ENCODE results near the gene GATM.

GATM gene

GRCh38 chr15:45393851-45394250 is 15.5 kb upstream of the GATM start:
- DNase-seq (ENCODE audit: extremely low spot score), result no peak
- POLR2A ChIA-PET, result interaction anchor here (1.0 kb wide), 1 partner anchor 8 kb away, joined by 3 read pairs; a partner anchor contains a TSS

GRCh38 chr15:45392584-45392855 is 14.2 kb upstream of the GATM start:
- no peak for TF ChIP-seq ELF4 (IDR thresholded peaks at IDR 0.05)
- no peak for TF ChIP-seq FOXM1 (IDR thresholded peaks at IDR 0.05; ENCODE audit: borderline replicate concordance)
- TF ChIP-seq NFRKB (IDR thresholded peaks at IDR 0.05), result no peak
- no peak for TF ChIP-seq SUZ12 (IDR thresholded peaks at IDR 0.05)
- no peak for TF ChIP-seq ARNT (IDR thresholded peaks at IDR 0.05)
- DNase-seq (ENCODE audit: extremely low spot score), result no peak
- CTCF ChIA-PET, result no interaction called here
- POLR2A ChIA-PET, result interaction anchor here (1.6 kb wide), 1 partner anchor 10 kb away, joined by 5 read pairs; a partner anchor contains a TSS

More at GRCh38 chr15:45393851-45394250, 15.5 kb upstream of the GATM start:
- TF ChIP-seq ZNF384 (IDR thresholded peaks at IDR 0.05) (no peak), FOXK2 (IDR thresholded peaks at IDR 0.05) (no peak), FOXA1 (IDR thresholded peaks at IDR 0.05) (no peak), FOXM1 (IDR thresholded peaks at IDR 0.05; ENCODE audit: borderline replicate concordance) (no peak), SP1 (IDR thresholded peaks at IDR 0.05) (no peak), LEF1 (IDR thresholded peaks at IDR 0.05; ENCODE audit: borderline replicate concordance) (no peak)
- CTCF ChIA-PET, result no interaction called here

GRCh38 chr15:45391746-45392583 is 13.6 kb upstream of the GATM start:
- ChIA-PET POLR2A (interaction anchor here (1.6 kb wide), 1 partner anchor 10 kb away, joined by 5 read pairs; a partner anchor contains a TSS), CTCF (no interaction called here)
- no peak for DNase-seq (ENCODE audit: extremely low spot score)
- no peak for TF ChIP-seq FOXA1 (IDR thresholded peaks at IDR 0.05)

DNA sequence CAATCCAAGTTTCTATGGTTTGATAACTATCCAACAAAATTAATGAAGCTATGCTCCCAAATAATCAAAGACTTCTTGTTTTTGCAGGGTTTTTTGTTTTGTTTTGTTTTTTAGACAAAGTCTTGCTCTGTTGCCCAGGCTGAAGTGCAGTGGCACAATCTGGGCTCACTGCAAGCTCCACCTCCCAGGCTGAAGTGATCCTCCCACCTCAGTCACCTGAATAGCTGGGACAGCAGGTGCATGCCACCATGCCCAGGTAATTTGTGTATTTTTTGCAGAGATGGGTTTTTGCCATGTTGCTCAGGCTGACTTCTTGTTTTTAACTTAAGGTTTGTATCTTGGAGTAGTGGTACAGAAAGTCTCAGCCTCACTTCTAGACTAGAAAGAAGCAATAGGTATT is 11.0 kb upstream of the GATM start:
- no peak for DNase-seq (ENCODE audit: extremely low spot score)
- TF ChIP-seq PKNOX1 (IDR thresholded peaks at IDR 0.05) (no peak), LEF1 (IDR thresholded peaks at IDR 0.05; ENCODE audit: borderline replicate concordance) (no peak), L3MBTL2 (conservative IDR thresholded peaks at IDR 0.05) (no peak), FOXA1 (IDR thresholded peaks at IDR 0.05) (no peak), SUZ12 (IDR thresholded peaks at IDR 0.05) (no peak), HDGF (IDR thresholded peaks at IDR 0.05; ENCODE audit: borderline replicate concordance) (no peak), ARNT (IDR thresholded peaks at IDR 0.05) (no peak), SP1 (IDR thresholded peaks at IDR 0.05) (no peak), FOXM1 (IDR thresholded peaks at IDR 0.05; ENCODE audit: borderline replicate concordance) (no peak), ZNF384 (IDR thresholded peaks at IDR 0.05) (no peak), FOXK2 (IDR thresholded peaks at IDR 0.05) (no peak)
- ChIA-PET POLR2A (interaction anchor here (2.2 kb wide), 1 partner anchor 13 kb away, joined by 8 read pairs; a partner anchor contains a TSS), CTCF (no interaction called here)

- DNase-seq (ENCODE audit: extremely low spot score), result no peak
- TF ChIP-seq NFRKB (IDR thresholded peaks at IDR 0.05) (no peak), CTBP1 (IDR thresholded peaks at IDR 0.05; ENCODE audit: borderline replicate concordance) (no peak), LEF1 (IDR thresholded peaks at IDR 0.05; ENCODE audit: borderline replicate concordance) (no peak), L3MBTL2 (conservative IDR thresholded peaks at IDR 0.05) (no peak), ELF4 (IDR thresholded peaks at IDR 0.05) (no peak), PKNOX1 (IDR thresholded peaks at IDR 0.05) (no peak), HDGF (IDR thresholded peaks at IDR 0.05; ENCODE audit: borderline replicate concordance) (no peak), FOXA1 (IDR thresholded peaks at IDR 0.05) (no peak), FOXM1 (IDR thresholded peaks at IDR 0.05; ENCODE audit: borderline replicate concordance) (no peak), FOXK2 (IDR thresholded peaks at IDR 0.05) (no peak), SUZ12 (IDR thresholded peaks at IDR 0.05) (no peak), BHLHE40 (IDR thresholded peaks at IDR 0.05; ENCODE audit: borderline replicate concordance) (no peak), ARNT (IDR thresholded peaks at IDR 0.05) (no peak), ZNF384 (IDR thresholded peaks at IDR 0.05) (no peak), SP1 (IDR thresholded peaks at IDR 0.05) (no peak)
- CTCF ChIA-PET, result no interaction called here
- POLR2A ChIA-PET, result interaction anchor here (2.7 kb wide), 1 partner anchor 15 kb away, joined by 7 read pairs; a partner anchor contains a TSS
Measured at GRCh38 chr15:45387380-45388007, 9.2 kb upstream of the GATM start.

- CTCF ChIA-PET, result interaction anchor here (0.7 kb wide), 1 partner anchor 13 kb away, joined by 3 read pairs; no protein-coding TSS in a partner anchor
- POLR2A ChIA-PET, result interaction anchor here (0.9 to 2.7 kb wide), 2 partner anchors 10 to 15 kb away, joined by 3 to 7 read pairs; a partner anchor contains a TSS
- no peak for DNase-seq (ENCODE audit: extremely low spot score)
- no peak for TF ChIP-seq NFRKB (IDR thresholded peaks at IDR 0.05)
- TF ChIP-seq PKNOX1 (IDR thresholded peaks at IDR 0.05), result 0 out of 2 replicates have a peak, but pooled peaks have one; percentile 5
- TF ChIP-seq LEF1 (IDR thresholded peaks at IDR 0.05; ENCODE audit: borderline replicate concordance), result no peak
- TF ChIP-seq HDGF (IDR thresholded peaks at IDR 0.05; ENCODE audit: borderline replicate concordance), result no peak
Measured at GRCh38 chr15:45386974-45387373, 8.6 kb upstream of the GATM start.

Measured in HEK293T (cell line).